DMS53 (cell line): ENCODE measurements around the gene CREB3.
A peak's percentile ranks its signal among the peaks of the same experiment; 100 is the strongest.

Experiments used
- DNase-seq: peaks from one replicate; lab custom pipeline; 2025; lab: John Stamatoyannopoulos, UW

CREB3 gene

DNA sequence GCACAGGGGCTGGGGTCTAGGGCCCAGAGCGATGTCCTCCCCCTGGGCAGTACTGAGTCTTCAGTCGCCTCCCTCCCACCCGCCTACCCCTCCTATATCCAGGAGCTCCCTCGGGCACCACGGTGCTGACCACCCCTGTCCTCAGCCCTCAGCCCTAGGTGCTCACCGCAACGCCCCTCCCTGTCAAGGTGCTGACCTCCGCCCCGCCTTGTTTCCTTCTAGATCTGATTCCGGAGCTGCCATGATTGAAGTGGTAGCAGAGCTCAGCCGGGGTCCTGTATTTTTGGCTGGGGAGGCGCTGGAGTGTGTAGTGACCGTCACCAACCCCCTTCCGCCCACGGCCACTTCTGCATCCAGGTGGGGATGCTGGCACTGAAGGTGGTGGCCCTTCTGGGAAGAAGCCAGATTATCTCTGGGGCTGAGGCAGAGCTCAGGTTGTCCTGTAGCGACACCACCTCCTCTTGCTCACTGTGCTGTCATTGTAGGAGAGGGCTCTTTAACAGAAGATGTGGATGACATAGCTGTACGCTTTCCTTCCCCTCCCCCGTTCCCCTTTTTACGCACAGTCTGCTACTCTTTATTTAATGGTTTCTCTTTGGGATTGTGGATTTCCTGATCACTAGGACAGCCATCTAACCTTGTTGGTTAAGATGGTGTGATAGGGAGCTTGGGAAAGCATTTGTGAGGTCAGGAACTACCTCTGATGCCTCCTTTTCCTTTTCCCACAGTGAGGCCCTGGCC, 17.2 kb downstream of the CREB3 start:
- DNase-seq, result peak; percentile 53

DNA sequence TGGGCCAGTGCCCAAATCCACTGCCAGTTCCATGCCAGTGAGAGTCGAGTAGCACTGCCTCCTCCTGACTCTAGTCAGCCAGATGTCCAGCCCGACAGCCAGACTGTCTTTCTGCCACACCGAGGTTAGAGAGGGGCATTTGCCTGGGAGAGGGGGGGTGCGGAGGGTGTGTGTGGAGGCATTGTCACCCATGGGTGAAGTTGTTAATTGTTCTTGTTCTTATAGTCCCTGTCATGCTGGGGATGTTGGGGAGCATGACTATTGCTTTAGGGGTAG, 17.7 kb downstream of the CREB3 start:
- no peak for DNase-seq

DNA sequence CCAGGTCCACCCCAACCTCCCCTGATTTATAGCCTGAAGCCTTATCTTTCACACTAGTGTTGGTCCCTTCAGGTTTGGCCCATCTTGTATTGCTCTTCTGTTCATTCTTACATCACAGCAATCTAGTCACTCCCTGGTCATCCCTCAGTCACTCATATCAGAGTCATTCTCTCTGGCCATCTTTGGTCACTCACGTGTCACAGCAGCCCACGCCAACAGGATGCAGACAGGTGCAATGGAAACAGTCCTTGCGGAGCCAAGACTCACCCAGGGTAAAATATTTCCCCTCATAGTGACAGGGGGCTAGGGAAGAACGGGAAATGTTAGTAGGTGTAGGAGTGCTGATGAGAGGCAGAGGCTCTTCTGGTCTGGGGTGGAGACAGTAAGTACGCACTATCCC, 21.0 kb downstream of the CREB3 start:
- DNase-seq, result no peak

DNA sequence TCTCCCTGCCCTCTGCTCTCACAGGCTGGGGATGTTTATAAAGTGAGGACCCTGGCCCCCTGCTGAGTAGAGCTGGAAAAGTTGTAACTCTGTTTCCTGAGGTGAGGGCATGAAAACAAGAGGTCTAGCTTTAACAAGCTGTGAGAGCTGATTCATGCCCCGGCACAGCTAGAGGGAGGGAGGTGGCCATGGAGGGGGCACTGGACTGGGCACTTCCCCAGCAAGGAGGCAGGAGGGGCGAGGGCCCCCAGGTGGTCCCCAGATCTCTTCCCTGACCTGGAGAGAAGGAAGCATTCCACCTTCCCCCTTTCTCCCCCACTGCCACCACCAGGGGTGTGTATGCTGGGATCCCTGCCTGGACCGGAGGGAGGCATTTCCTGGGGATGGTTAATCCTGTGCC, 21.8 kb downstream of the CREB3 start, which contains the start of gene MSMP:
TSS of gene MSMP (minus strand) at position 13 of the 400 bp plus-strand sequence. CDS start 147 bp downstream, outside the sequence.
- peak; percentile 4 for DNase-seq

DNA sequence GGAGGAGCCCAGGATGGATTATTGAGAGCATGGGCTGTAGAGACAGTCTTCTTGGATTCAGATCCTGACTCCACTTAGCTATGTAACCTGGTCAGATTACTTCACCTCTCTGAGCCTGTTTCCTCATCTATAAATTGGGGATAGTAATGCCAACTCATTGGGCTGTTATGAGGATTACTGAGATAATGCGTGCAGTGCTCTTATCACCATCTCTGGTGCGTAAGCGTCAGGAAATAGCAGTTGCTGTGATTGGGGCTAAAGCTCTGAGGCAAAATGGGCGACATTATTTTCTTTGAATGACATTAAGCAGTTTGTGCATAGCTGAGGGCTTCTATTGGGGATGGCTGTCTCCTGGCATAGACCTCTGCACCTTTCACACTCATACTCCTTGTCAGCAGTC, 22.6 kb downstream of the CREB3 start:
- no peak for DNase-seq

DNA sequence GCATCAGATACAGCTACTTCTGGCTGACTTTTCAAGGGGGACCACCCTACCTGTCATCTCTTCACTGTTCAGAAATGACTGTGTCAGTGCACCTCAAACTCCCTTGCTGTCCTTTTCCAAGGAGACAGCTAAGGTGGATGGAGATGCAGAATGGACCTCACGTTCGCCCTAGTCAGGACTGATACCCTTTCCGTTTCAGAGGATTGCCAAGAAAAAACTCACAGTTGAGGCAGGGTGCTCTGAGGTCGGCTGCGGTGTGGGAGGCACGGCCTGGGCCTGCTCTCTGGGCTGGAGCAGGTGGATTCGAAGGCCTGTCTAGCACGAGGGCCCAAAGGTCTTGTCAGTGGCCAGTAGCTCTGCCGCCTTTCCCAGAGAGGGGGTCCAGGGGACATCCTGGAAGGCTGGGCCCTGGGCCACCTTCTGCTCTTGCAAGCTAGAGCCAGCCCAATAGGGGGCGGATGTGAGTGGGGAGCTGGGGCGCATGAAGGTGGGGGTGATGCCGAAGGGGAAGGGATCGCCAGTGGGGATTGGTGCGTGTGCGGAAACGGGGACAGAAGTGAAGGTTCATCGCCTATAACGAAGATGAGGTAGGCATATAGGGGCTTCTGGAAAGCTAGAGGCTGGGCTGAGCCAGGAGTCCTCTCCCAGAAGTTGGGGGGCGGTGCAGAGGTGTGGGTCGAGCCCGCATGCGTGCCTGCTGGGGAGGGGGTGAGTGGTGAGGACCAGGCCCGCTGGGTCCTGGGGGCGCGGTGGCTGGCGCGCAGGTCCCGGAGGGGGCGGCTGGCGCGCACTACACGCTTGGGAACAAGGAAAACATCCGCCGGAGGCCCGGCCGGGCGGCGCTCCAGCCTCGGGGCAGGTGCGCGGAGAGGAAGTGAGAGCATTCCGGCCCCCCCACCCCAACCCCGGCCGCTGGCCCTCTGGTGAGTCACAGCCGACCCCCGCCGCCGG, 24.1 kb downstream of the CREB3 start:
- peak; percentile 85 for DNase-seq

DNA sequence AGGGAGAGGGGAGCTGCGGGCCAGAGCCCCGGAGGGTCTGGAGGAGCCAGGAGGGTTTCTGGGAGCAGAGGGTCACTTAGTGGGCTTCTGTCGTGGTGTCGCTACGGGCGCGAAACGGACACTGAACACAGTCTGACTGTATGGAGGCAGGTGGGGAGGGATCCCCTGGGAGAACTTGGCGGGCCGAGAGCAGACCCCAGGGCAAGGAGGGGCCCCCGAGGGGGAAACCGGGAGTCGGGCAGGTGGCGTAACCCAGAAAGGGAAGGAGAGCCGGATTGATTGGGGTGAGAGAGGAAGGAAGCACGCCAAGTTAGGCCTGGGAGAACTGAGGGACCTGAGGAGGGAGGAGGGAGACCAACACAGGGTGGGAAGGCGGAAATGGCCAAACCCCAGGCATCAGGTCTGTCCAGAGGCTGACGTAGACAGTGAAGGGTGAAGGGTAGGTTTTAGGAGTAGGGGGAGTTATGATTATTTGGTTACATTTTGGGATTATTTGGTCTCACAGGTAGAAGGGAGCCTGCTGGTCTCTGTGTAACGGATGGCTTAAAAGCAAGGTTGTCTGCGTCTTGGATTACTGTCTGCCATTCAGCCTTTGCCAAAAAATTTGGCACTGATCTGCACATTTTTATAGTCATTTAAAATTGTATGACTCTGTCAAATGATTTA, 24.9 kb downstream of the CREB3 start:
- DNase-seq, result peak; percentile 78

DNA sequence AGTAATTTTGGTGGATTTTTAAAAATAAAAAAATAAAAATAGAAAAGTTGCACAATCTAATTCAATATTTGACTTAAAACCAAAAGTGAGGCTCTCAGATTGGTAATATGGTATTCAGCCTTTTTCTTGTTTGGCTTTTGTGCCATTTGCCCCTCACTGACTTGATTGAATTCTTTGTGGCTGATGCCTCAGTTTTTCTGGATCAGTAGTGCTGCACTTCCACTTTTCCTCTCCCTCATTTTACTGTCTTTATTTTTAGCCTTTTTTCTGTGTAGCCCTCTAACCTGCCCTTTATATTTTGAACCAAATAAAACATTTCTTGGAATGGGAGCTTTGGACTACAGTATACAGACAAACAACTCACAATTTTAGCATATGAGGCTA, 25.4 kb downstream of the CREB3 start:
- DNase-seq, result no peak

DNA sequence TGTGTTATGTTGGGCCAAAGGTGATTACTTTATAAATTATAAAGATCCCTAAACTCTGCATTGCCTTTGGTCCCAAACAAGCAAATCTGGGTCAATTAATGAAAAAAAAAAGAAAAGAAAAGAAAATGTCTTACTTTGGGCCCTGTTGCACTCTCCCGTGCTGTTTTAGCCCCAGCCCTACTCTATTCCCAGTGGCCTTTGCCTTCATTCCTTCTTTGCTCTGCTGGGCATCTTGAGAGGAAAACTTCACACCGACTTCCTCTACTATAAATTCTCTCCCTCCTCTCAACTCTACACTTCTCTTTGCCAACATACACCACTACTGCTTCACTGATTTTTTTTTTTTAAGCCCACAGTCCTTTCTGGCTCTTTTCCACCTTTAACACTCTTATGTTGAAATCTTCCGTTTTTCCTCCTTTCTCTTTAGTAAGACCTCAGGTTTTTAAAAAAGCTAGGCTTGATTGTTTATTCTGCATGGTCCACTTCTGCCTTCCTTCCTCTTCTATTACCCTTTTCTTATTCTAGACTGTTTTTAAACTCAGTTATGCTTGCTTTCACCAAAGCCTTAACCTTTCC, 26.1 kb downstream of the CREB3 start:
- no peak for DNase-seq

DNA sequence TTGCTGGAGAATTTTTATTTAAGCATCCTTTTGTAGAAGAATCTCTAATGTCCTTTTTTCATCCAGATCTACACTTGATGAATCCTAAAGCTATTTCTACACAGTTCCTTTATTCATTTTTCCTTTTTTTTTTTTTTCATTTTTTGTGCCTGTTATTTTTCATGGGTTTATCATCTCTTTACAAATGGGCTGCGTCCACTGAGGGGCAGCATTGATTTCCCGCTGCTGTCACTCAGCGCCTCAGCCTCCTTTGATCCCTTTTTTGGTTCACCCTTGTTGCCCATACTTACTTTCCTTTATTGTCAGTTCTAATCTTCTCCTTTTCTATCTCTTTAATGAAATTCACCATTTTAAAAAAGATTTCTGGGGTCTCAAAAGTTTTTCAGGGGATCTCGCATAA, 27.3 kb downstream of the CREB3 start:
- DNase-seq, result no peak

DNA sequence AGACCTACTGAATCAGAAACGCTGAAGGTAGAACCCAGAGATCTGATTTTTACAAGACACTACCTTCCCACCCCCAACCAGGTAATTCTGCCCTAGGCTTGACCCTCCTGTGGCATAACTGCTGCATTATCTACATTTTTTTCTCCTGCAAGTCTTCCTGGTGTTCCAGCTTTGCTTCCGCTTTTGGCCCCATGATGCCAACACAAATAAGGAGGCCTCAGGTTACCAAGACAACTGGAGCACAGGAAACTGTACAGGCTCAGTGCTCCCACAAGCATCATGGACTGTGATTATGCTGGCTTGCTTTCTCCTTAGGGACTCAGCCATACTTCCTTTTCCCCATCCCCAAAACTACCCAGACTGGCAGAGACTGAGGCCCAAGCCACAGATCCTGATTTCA, 28.2 kb downstream of the CREB3 start:
- peak; percentile 90 for DNase-seq

DNA sequence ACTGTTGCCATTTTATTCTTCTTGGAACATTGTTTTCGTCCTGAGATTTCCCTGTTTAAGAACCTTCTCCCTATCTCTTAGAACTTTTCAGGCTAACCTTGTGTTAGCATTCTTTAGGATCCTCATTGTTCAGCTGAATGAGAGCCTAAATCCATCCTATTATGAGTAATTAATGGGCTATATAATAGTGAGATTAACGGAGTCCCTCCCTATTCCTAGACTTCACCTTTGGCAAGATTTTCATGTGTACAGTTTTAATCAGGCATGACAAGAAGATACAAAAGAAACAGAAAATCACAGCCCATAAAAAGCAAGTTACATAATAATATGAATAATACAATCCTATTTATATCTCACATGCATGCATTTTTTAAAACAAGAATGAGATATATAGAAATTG, 30.7 kb downstream of the CREB3 start:
- no peak for DNase-seq

DNA sequence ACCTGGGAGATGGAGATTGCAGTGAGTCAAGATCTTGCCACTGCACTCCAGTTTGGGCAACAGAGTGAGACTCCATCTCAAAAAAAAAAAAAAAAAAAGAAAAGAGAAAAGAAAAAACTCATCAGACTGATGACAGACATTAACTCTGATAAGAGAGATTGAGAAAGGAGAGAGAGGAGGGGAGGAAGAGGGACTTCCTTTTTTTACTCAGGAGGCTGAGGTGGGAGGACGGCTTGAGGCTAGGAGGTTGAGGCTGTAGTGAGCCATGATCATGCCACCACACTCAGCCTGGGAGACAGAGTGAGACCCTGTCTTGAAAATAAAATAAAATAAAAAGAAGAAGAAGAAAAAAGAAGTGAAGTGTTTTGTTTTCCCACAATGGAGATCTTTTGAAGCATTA, 31.3 kb downstream of the CREB3 start:
- DNase-seq, result no peak

DNA sequence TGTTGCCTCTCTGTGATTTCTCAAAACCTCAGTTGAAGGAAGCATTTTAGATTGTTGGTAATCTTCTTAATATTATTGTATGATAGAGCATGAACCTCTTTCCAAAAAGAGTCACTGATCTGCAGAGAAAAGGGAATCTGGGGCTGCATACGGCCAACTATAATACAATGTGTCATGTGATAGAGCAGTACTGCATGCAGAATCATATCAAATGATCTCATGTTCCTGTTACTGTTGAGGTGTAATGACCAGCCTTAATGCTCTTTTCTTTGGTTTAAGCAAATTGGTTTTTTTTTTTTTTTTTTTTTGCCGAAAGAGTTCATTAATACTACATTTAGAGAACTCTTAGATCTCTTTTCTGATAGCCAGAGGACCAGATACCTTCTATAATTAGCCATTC, 34.5 kb downstream of the CREB3 start:
- no peak for DNase-seq

DNA sequence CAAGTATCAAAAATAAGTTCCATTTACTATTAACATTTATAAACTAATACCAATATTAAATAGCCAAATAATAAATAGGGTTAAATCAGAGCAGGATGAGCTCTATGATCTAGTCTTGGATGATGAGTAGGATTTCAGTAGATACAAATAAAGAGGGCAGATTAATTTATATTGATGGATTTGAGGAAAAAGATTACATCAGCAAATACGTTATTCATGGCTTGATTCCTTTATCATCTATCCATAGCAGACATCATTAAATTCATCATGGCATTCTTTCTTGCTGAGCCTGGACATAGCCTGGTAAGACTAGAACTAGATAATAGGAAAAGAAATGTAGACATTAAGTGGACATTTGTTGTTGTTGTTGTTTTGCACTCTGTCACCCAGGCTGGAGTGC, 35.0 kb downstream of the CREB3 start:
- no peak for DNase-seq

DNA sequence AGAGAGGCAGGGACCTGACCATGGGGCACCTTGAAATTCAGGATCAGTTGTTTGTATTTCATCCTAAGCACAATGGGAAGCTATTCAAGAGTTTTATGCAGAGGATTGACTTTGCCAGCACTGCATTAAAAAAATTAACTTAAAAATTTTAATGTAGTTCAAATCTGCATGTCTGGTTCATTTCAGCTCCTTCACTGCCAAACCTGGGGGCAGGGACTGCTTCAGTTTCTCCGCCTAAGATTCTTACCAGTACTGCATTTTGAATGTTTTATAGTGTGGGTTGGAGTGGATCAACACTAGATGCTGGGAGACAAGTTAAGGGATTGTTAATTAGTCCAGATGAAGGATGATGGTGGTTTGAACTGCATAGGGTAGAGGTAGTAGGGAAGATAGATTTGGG, 37.3 kb downstream of the CREB3 start:
- no peak for DNase-seq

DNA sequence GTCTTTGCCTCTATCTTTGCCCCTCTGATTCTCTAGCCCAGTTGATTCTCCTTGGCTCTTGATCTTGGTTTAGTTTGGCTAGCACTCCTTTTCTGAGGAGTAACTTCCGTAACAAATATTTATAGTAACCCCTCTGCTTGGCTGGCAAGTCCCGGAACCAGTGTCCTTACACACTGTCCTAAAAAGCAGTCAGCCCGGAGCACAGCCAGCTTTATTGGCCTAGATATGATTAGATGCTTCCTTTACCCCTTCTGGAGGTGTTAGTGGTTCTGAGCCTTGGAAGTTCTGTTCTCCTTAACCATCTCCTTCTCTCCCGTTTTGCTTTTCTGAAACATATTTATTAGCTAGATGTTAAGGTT, 38.6 kb downstream of the CREB3 start:
- peak; percentile 12 for DNase-seq

DNA sequence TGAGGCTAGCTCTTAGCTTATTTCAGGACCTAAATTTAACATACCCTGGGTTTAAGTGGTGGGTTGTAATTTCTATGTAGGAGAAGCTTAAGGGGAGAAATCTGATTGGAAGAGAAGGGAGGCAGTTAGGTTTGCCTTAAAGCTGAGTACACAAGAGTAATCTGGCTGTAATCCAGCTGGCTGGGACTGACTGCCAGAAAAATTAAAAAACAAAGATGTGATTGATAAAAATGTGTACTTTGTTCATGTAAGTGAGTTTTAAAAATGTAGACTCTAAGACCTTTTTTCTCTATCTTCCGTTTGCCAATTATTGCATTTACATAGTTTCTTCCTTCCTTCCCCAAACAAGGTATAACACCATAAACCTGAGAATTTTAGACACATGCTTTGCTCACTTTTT, 39.1 kb downstream of the CREB3 start:
- peak; percentile 52 for DNase-seq

DNA sequence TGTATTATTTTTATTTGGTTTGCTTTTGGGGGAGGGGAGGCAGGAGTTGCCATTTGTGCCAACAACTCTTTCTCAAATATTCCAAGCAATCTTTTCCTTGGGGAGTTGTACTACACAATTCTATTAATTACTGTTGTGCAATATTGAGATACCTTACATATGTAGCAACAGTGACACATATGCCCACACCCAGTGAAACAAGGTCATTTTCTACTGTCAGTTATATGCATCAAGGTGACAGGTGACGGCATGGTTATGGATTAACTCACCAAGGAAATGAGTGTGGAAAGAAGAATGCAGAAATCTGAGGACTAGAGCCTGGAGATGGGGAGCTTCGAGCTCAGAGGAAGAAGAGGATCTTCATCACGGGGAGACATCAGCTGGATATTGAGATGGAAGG, 39.5 kb downstream of the CREB3 start:
- DNase-seq, result peak; percentile 51

DNA sequence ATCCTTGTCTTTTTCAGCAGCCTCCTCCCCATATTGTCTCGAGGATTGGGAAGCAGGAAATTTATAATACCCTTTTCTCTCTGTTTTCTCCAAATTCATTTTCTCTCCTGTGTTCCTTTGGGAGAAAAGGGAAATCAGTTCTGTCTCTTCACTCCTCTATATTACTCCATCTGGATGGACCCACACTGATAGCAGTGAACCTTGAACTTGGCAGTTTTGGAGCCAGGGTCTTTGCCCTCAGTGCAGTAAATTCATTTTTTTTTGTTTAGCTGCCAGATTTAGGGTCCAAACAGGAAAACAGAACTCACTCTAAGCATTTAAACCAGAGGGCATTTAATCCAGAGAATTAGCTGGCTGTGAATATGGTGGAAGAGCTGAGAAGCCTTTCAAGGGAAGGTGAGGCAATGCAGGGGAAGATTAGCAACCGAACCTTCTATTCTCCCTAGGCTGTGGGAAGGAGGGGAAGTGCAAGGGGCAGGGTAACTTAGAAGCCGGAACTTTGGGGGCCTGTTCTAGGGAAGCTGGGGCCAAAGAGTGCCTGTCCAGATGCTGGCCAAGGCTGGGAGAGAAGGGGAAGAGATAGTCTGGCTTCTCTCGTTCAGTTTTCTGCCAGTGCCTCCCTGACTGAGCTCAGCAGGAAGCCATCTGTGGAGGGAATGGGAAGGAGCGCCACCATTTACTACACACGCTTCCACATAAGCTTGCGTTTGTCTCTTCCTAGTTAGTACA, 42.6 kb downstream of the CREB3 start:
- peak; percentile 58 for DNase-seq

DNA sequence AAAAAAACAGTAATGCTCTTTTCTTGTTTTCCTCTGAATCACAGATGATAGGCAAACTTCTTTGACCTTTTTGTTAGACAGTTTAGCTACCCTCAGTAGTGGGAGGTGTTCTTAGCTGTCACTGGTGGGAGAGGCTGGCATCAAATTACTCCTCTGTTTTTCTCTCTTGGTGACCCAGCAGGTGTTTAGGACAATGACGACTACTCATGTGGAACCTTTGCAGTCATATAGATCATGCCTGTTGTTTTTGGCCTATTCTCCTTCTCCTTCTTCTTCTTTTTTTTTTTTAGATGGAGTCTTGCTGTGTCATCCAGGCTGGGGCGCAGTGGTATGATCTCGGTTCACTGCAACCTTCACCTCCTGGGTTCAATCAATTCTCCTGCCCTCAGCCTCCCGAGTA, 43.6 kb downstream of the CREB3 start:
- peak; percentile 91 for DNase-seq

DNA sequence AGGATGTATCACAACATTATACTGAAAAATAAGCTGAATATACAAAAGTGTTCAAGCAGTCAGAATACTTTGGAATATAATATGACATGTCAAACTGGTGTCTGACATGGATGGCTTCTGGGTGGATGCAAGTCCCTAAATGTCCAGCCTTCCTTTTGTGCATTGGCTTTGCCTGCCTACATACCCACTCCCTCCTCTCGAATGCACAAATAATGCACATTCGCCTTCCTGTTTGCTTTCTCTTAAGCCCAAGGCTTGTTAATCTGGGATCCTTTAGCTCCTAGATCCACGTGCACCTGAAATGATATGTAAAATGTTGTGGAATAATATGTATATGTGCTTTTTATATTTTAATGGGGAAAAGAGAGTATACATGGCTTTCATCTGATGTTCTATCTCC, 46.0 kb downstream of the CREB3 start:
- DNase-seq, result no peak
